HepG2 (cell line): ENCODE results near the gene ALPK3. TPM values are rescaled to one million over a fixed set of nuclear protein-coding genes. Genes with fewer than 3 reads are reported as not detected.

Source experiments
- ATAC-seq: fragments of 200-7000 bp; cut with Tn5 transposase; 3 replicates; pipeline ENCODE4 v1.9.1; 2020; ENCODE audit warnings: mild to moderate bottlenecking, moderate library complexity
- BruUV-seq: library from RNA; stranded (reverse); fragments of 400-500 nt; replicated peaks from 2 replicates; lab custom pipeline; 2021; lab: Mats Ljungman, UMichigan
- CTCF ChIA-PET: fragments of 300-600 bp; formaldehyde crosslinking; extraction: SDS; loops from one replicate; lab custom pipeline; 2021; ENCODE audit warnings: low total read pairs, inconsistent platforms, low intra/inter-chr PET ratio; lab: Yijun Ruan, JAX
- POLR2A ChIA-PET: fragments of 350-600 bp; sonication (Branson Sonifier 250); formaldehyde crosslinking; loops from one replicate; lab custom pipeline; 2020; ENCODE audit warnings: antibody characterized with exemption, inconsistent platforms; lab: Yijun Ruan, JAX
- DNase-seq: peaks from one replicate; pipeline ENCODE4 v3.0.0-alpha.2; 2015; ENCODE audit warnings: low spot score
- FAIRE-seq: peaks from 3 replicates; lab custom pipeline; 2011; peaks lifted over from hg19 to GRCh38; lab: Jason Lieb, UNC
- H2AFZ ChIP-seq: one replicate; pipeline ENCODE4 v1.6.1; 2011; ENCODE audit warnings: low read length, inconsistent platforms
- H3K27ac ChIP-seq: fragments of 300-600 bp; 3 replicates; pipeline ENCODE4 v1.8.0; 2011; ENCODE audit warnings: mixed run types, mild to moderate bottlenecking, mixed read lengths, low read length, inconsistent platforms; ENCODE audit not compliant: insufficient read depth; ENCODE audit errors: extremely low read length
- H3K27me3 ChIP-seq, 2 experiments: fragments of 200-600 bp in 1 of 2; 2 replicates in 1 of 2; 3 replicates in 1 of 2; pipeline versions ENCODE4 v1.6.0 to v1.8.0; 2011; ENCODE audit warnings: low read length in 2 of 2, mild to moderate bottlenecking in 2 of 2, moderate library complexity in 2 of 2, inconsistent platforms in 1 of 2; ENCODE audit not compliant: insufficient read depth in 2 of 2, control insufficient read depth in 1 of 2
- H3K36me3 ChIP-seq, 2 experiments: fragments of 200-600 bp in 1 of 2; replicated peaks in 1 of 2; 2 replicates in 1 of 2; 3 replicates in 1 of 2; pipeline versions ENCODE4 v1.5.1 to v1.8.0; 2011; ENCODE audit warnings: low read length in 2 of 2, inconsistent platforms in 1 of 2; ENCODE audit not compliant: insufficient read depth in 2 of 2, control insufficient read depth in 1 of 2
- H3K4me1 ChIP-seq: 2 replicates; pipeline ENCODE4 v1.5.1; 2012; ENCODE audit warnings: low read length, inconsistent platforms; ENCODE audit not compliant: insufficient read depth
- H3K4me2 ChIP-seq: 2 replicates; pipeline ENCODE4 v1.6.0; 2011; ENCODE audit warnings: low read depth, low read length, inconsistent platforms
- H3K4me3 ChIP-seq, 3 experiments: fragments of 200-600 bp in 1 of 3; sonication (generic), shearing (Covaris generic) in 1 of 3; replicated peaks in 1 of 3; 2 replicates each; pipeline ENCODE4 v1.5.1; 2011 to 2016; ENCODE audit warnings: low read length in 3 of 3, inconsistent platforms in 2 of 3, low read depth in 2 of 3, mild to moderate bottlenecking in 2 of 3, control low read depth in 1 of 3, mixed read lengths in 1 of 3; ENCODE audit not compliant: insufficient read depth in 1 of 3
- H3K79me2 ChIP-seq: one replicate; pipeline ENCODE4 v1.6.1; 2011; ENCODE audit warnings: low read length, inconsistent platforms; ENCODE audit not compliant: insufficient read depth
- H3K9ac ChIP-seq: 2 replicates; pipeline ENCODE4 v1.6.0; 2011; ENCODE audit warnings: mild to moderate bottlenecking, low read depth, low read length, inconsistent platforms; ENCODE audit not compliant: insufficient read depth
- H3K9me3 ChIP-seq: 2 replicates; pipeline ENCODE4 v1.5.1; 2012; ENCODE audit warnings: mild to moderate bottlenecking, low read length
- H4K20me1 ChIP-seq: 2 replicates; pipeline ENCODE4 v1.6.0; 2011; ENCODE audit warnings: inconsistent platforms, mild to moderate bottlenecking, low read length, moderate library complexity; ENCODE audit not compliant: insufficient read depth
- FOXO4 ChIP-seq: sonication (generic); formaldehyde crosslinking; conservative IDR thresholded peaks from 2 replicates; pipeline ENCODE4 v1.8.1; 2023; ENCODE audit warnings: missing genetic modification reagents
- JUN ChIP-seq: sonication (generic); formaldehyde crosslinking; IDR thresholded peaks from 2 replicates; pipeline ENCODE4 v1.4.0; 2020; ENCODE audit warnings: mild to moderate bottlenecking, missing genetic modification reagents
- MEIS1 ChIP-seq: sonication (generic); formaldehyde crosslinking; IDR thresholded peaks from 2 replicates; pipeline ENCODE4 v1.9.0; 2021; ENCODE audit warnings: mild to moderate bottlenecking, missing genetic modification reagents, moderate library complexity, borderline replicate concordance
- NRL ChIP-seq: sonication (generic); formaldehyde crosslinking; IDR thresholded peaks from 2 replicates; pipeline ENCODE4 v1.5.0; 2020; ENCODE audit warnings: missing genetic modification reagents, mild to moderate bottlenecking, moderate library complexity, borderline replicate concordance
- PITX1 ChIP-seq: sonication (generic); formaldehyde crosslinking; IDR thresholded peaks from 2 replicates; pipeline ENCODE4 v1.5.1; 2020; ENCODE audit warnings: mild to moderate bottlenecking, missing genetic modification reagents
- ZBTB39 ChIP-seq: sonication (generic); formaldehyde crosslinking; IDR thresholded peaks from 2 replicates; pipeline ENCODE4 v1.5.0; 2020; ENCODE audit warnings: missing genetic modification reagents
- ZMAT3 ChIP-seq: sonication (generic); formaldehyde crosslinking; conservative IDR thresholded peaks from 2 replicates; pipeline ENCODE4 v1.7.0; 2021; ENCODE audit warnings: missing genetic modification reagents
- ZNF557 ChIP-seq: sonication (generic); formaldehyde crosslinking; IDR thresholded peaks from 2 replicates; pipeline ENCODE4 v1.4.0; 2020; ENCODE audit warnings: missing genetic modification reagents
- ZNF629 ChIP-seq: sonication (generic); formaldehyde crosslinking; conservative IDR thresholded peaks from 2 replicates; pipeline ENCODE4 v1.5.0; 2020; ENCODE audit warnings: missing genetic modification reagents
- ZNF720 ChIP-seq: sonication (generic); formaldehyde crosslinking; IDR thresholded peaks from 2 replicates; pipeline ENCODE4 v1.4.0; 2020; ENCODE audit warnings: missing genetic modification reagents
- ZSCAN29 ChIP-seq: sonication (generic); formaldehyde crosslinking; conservative IDR thresholded peaks from 2 replicates; pipeline ENCODE4 v1.4.0; 2020; ENCODE audit warnings: mild to moderate bottlenecking, missing genetic modification reagents
- WGBS: methylation state at CpG from one replicate; pipeline ENCODE4 v1.1.6; 2017; ENCODE audit warnings: low lambda C conversion rate; 5-methylcytosine and 5-hydroxymethylcytosine counted together
- in situ Hi-C: cut with HindIII; loops from 2 replicates; pipeline ENCODE4 v1.10.0; 2017; ENCODE audit warnings: low pct_unique_long_range_greater_than_20kb; ENCODE audit not compliant: extremely low pct_ligation_motif_present
- intact Hi-C: fragments of 100-400 bp; cut with micrococcal nuclease; formaldehyde crosslinking; loops from one replicate; pipeline ENCODE4 v1.10.0; 2022; ENCODE audit not compliant: unreplicated experiment
- polyA plus RNA-seq, 8 experiments: library from polyadenylated mRNA; depleted of rRNA in 3 of 8; stranded (reverse) in 7 of 8; unstranded in 1 of 8; fragments of >200 nt; fragmentation: Illumina TruSeq in 4 of 8; extraction: Trizol in 4 of 8; gene quantifications; 2 replicates each; pipeline versions ENCODE4 v1.2.1 to v1.2.3, GENCODE V29; 2011 to 2016; ENCODE audit warnings: low read depth in 4 of 8, missing spikeins in 1 of 8, mixed read lengths in 1 of 8; ENCODE audit not compliant: insufficient read depth in 1 of 8
- total RNA-seq, 5 experiments: library from RNA; depleted of rRNA; stranded (reverse); fragments of >200 nt; fragmentation: Illumina TruSeq; extraction: Trizol; gene quantifications; 2 replicates each; pipeline ENCODE4 v1.2.3, GENCODE V29; 2016; ENCODE audit warnings: low read depth in 1 of 5
- TF ChIP-seq, protein P1 (sequence below): sonication (generic); formaldehyde crosslinking; IDR thresholded peaks from 2 replicates; pipeline ENCODE4 v1.5.1; 2020; ENCODE audit warnings: mild to moderate bottlenecking, missing genetic modification reagents, moderate library complexity

The ALPK3 gene
- total and polyA plus RNA-seq, 2 of the 13 experiments (the other 11 are each of a cell fraction or from before 2014, with no cell fraction given), result 0.04 to 0.42 TPM

GRCh38 chr15:84913360-84913723 is 96.2 kb downstream of the ALPK3 start:
- intact Hi-C loops (loop anchor here (5.0 kb wide), 1 partner anchor 166 kb away; the partner anchor contains the start of gene ZNF592), in situ Hi-C loops (no loop called here)
- no peak for ATAC-seq
- no peaks in the 10 kb centered on the region for H4K20me1 ChIP-seq
- TF ChIP-seq ZNF720 (no peak), ZNF629 (no peak), NRL (CRISPR knock-in tag) (no peak), JUN (CRISPR knock-in tag) (no peak), ZNF557 (CRISPR knock-in tag) (no peak), ZMAT3 (CRISPR knock-in tag) (0 out of 2 replicates have a peak, but pooled peaks have one; percentile 1), ZBTB39 (no peak), ZSCAN29 (CRISPR knock-in tag) (no peak), PITX1 (no peak), MEIS1 (CRISPR knock-in tag) (no peak), FOXO4 (CRISPR knock-in tag) (no peak)
- TF ChIP-seq, protein P1, sequence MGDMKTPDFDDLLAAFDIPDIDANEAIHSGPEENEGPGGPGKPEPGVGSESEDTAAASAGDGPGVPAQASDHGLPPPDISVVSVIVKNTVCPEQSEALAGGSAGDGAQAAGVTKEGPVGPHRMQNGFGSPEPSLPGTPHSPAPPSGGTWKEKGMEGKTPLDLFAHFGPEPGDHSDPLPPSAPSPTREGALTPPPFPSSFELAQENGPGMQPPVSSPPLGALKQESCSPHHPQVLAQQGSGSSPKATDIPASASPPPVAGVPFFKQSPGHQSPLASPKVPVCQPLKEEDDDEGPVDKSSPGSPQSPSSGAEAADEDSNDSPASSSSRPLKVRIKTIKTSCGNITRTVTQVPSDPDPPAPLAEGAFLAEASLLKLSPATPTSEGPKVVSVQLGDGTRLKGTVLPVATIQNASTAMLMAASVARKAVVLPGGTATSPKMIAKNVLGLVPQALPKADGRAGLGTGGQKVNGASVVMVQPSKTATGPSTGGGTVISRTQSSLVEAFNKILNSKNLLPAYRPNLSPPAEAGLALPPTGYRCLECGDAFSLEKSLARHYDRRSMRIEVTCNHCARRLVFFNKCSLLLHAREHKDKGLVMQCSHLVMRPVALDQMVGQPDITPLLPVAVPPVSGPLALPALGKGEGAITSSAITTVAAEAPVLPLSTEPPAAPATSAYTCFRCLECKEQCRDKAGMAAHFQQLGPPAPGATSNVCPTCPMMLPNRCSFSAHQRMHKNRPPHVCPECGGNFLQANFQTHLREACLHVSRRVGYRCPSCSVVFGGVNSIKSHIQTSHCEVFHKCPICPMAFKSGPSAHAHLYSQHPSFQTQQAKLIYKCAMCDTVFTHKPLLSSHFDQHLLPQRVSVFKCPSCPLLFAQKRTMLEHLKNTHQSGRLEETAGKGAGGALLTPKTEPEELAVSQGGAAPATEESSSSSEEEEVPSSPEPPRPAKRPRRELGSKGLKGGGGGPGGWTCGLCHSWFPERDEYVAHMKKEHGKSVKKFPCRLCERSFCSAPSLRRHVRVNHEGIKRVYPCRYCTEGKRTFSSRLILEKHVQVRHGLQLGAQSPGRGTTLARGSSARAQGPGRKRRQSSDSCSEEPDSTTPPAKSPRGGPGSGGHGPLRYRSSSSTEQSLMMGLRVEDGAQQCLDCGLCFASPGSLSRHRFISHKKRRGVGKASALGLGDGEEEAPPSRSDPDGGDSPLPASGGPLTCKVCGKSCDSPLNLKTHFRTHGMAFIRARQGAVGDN (CRISPR knock-in tag), result peak; percentile 17; the same call in 1 of the 2 replicates
- TF ChIP-seq, all 625 proteins: peak for 2
- DNase-seq, result no peak
- WGBS, result 100% methylated on average over 1 of the region's 2 CpGs
- H3K36me3 ChIP-seq, result no peaks in the 10 kb centered on the region
- peaks cover 94% of the 10 kb centered on the region for H3K4me1 ChIP-seq
- no peak overlapping the region for H3K4me2 ChIP-seq
- H3K27me3 ChIP-seq, result no peaks in the 10 kb centered on the region
- no peak overlapping the region for H3K4me3 ChIP-seq
- no peak overlapping the region for H2AFZ ChIP-seq
- ChIA-PET POLR2A (interaction anchor here (1.4 kb wide), 1 partner anchor 94 kb away, joined by 6 read pairs; no protein-coding TSS in a partner anchor), CTCF (no interaction called here)
- H3K9me3 ChIP-seq, result no peaks in the 10 kb centered on the region
- H3K9ac ChIP-seq, result peak overlapping the region; percentile 80; the same call in 1 of the 2 replicates
- peak overlapping the region; percentile 97 for H3K27ac ChIP-seq
- no peaks in the 10 kb centered on the region for H3K79me2 ChIP-seq
- no peak for FAIRE-seq
- no TSS peak for BruUV-seq
